HCT116 (cell line): ENCODE measurements around the gene FRK.

Source experiments
- CTCF ChIP-seq, 3 experiments: fragments of 200-600 bp in 1 of 3; sonication (generic) in 1 of 3; IDR thresholded peaks in 2 of 3; conservative IDR thresholded peaks in 1 of 3; 2 replicates each; pipeline ENCODE4 v1.5.1; 2012 to 2017; ENCODE audit warnings: low read depth in 2 of 3, low read length in 2 of 3, antibody characterized with exemption in 1 of 3, borderline replicate concordance in 1 of 3, control low read depth in 1 of 3, mild to moderate bottlenecking in 1 of 3, mixed read lengths in 1 of 3, mixed run types in 1 of 3, moderate library complexity in 1 of 3; ENCODE audit not compliant: insufficient read depth in 1 of 3
- EZH2phosphoT487 ChIP-seq: fragments of 200-600 bp; IDR thresholded peaks from 2 replicates; pipeline ENCODE4 v1.6.1; 2018; ENCODE audit warnings: antibody characterized with exemption, borderline replicate concordance
- REST ChIP-seq: IDR thresholded peaks from 2 replicates; pipeline ENCODE4 v1.6.1; 2012; ENCODE audit warnings: low read depth

GRCh38 chr6:116074732-116075390 lies 14.2 kb upstream of the FRK start:
- TF ChIP-seq CTCF (IDR thresholded peaks at IDR 0.05 in 2 of 3, conservative IDR thresholded peaks at IDR 0.05 in 1 of 3; ENCODE audit: borderline replicate concordance in 1 of 3, insufficient read depth in 1 of 3, low read depth in 2 of 3, low read length in 2 of 3) (no peak), REST (no peak), EZH2phosphoT487 (no peak)
